Measurements from ENCODE around the gene GLYATL3. TPM values are rescaled to one million over a fixed set of nuclear protein-coding genes. Genes with fewer than 3 reads are reported as not detected.

GLYATL3 gene
- total RNA-seq, 1 donor from 2014 or later: not detected

DNA sequence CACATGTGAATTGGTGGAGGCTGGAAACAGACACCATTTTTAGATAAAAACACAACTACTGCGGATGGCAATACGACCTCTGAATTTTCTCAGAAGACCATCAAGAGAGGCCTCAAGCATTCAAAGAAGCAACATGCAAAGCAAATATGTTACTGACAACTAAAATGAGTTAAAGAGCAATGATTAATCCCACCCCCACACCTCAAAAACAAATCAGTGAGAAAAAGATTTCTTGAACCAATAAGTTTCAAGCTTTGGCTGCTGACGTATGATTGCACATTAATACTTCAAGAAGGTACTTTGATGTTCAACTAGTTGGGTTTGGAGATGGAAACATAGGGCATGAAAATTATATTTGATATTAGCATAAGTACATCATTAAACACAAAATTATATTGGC, 37.7 kb upstream of the GLYATL3 start:
- Mint-ChIP-seq H3K9me3 (ENCODE audit: unreplicated experiment) (no peaks in the 10 kb centered on the region), H3K4me1 (ENCODE audit: unreplicated experiment) (peaks cover 15% of the 10 kb centered on the region), H3K27me3 (ENCODE audit: unreplicated experiment) (peaks cover 6% of the 10 kb centered on the region), H3K36me3 (ENCODE audit: low read depth, unreplicated experiment) (no peaks in the 10 kb centered on the region), H3K27ac (ENCODE audit: unreplicated experiment) (peak overlapping the region; percentile 43), H3K4me3 (ENCODE audit: unreplicated experiment) (peak overlapping the region; percentile 97)
- DNase-seq (ENCODE audit: low spot score): no peak
- TF ChIP-seq, protein P1, sequence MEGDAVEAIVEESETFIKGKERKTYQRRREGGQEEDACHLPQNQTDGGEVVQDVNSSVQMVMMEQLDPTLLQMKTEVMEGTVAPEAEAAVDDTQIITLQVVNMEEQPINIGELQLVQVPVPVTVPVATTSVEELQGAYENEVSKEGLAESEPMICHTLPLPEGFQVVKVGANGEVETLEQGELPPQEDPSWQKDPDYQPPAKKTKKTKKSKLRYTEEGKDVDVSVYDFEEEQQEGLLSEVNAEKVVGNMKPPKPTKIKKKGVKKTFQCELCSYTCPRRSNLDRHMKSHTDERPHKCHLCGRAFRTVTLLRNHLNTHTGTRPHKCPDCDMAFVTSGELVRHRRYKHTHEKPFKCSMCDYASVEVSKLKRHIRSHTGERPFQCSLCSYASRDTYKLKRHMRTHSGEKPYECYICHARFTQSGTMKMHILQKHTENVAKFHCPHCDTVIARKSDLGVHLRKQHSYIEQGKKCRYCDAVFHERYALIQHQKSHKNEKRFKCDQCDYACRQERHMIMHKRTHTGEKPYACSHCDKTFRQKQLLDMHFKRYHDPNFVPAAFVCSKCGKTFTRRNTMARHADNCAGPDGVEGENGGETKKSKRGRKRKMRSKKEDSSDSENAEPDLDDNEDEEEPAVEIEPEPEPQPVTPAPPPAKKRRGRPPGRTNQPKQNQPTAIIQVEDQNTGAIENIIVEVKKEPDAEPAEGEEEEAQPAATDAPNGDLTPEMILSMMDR (IDR thresholded peaks at IDR 0.05; ENCODE audit: unreplicated experiment): no peak

DNA sequence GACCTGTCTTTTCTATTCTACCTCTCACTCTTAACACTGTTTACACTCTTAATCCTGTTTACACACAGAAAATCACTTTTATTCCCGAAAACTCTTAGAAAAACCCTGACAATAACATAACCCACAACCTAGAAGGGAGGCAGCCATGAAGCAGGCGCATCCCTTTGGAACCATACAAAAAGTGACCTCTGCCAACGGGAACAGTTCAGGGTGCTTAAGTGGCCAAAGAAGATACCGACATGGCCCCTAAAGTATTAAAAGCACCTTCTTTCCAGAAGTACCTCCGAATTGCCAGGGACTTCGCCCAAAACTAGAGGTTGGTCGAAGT, 37.2 kb upstream of the GLYATL3 start:
- Mint-ChIP-seq H3K4me3 (ENCODE audit: unreplicated experiment) (peak overlapping the region; percentile 97), H3K9me3 (ENCODE audit: unreplicated experiment) (no peaks in the 10 kb centered on the region), H3K27me3 (ENCODE audit: unreplicated experiment) (peaks cover 6% of the 10 kb centered on the region), H3K27ac (ENCODE audit: unreplicated experiment) (peak overlapping the region; percentile 99), H3K36me3 (ENCODE audit: low read depth, unreplicated experiment) (no peaks in the 10 kb centered on the region), H3K4me1 (ENCODE audit: unreplicated experiment) (peaks cover 15% of the 10 kb centered on the region)
- DNase-seq (ENCODE audit: low spot score): no peak
- TF ChIP-seq, protein P1 (IDR thresholded peaks at IDR 0.05; ENCODE audit: unreplicated experiment): no peak

DNA sequence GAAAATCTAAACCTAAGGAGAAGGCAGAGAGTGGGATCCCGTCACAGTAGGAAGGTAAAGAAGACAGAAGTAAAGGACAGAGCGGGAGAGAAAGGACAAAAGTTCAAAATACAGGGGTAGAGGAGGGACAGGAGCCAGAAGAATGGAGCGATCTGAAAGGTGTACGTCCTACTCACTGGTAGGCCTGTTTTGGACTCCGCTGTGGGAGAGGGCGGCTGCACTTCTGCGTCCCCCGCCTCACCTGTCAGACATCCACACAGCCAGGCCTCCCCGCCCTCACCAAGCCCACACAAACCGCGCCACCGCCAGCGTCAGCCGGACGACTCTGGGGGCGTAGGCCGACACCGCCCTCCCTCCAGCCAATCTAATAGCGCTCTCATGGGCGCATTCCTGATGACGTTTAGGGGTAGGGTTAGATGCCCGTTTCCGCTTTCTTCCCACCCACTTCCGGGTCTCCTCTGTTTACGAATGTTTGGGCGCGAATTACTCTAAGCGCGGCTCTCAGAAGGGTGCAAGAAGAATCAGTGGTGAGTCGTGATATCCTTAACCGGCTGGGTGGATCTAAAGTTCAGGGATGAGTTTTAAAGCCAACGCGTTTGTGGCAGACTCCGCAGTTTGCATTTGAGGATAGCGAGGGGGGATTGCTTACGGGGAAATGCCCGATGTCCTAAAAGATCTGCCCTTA, 36.7 kb upstream of the GLYATL3 start, which contains the start of the genes CENPQ and MMUT:
Gene CENPQ, plus strand, starts transcription at position 444 of the 685 bp plus-strand sequence. CDS start 6,807 bp downstream, outside the sequence.
Gene MMUT, minus strand, starts transcription at position 327 of the 685 bp plus-strand sequence. CDS start 3,787 bp downstream, outside the sequence.
- Mint-ChIP-seq H3K27ac (ENCODE audit: unreplicated experiment) (peak within 1 kb of the TSS; percentile 99), H3K4me3 (ENCODE audit: unreplicated experiment) (peak within 1 kb of the TSS; percentile 97), H3K4me1 (ENCODE audit: unreplicated experiment) (peaks cover 15% of the 10 kb centered on the region), H3K27me3 (ENCODE audit: unreplicated experiment) (peaks cover 6% of the 10 kb centered on the region), H3K9me3 (ENCODE audit: unreplicated experiment) (no peaks in the 10 kb centered on the region), H3K36me3 (ENCODE audit: low read depth, unreplicated experiment) (no peaks in the 10 kb centered on the region)
- TF ChIP-seq, protein P1 (IDR thresholded peaks at IDR 0.05; ENCODE audit: unreplicated experiment): no peak
- DNase-seq (ENCODE audit: low spot score): peak; percentile 92

DNA sequence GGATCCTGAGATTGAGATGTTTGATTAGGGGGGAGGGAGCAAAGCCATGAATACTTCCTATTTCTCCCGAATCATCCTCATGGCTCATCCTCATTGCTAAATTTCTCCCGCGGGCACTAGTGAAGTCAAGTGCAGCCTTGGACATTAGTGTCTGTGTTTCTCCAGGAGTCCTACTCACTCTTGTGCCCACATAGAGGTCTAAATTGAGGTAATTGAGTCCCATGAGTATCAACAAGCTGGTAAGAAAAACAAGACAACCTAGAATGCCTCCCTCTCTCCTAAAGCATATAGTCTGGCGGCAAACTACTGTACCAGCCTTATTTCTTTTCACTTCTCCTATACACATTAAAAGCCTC, 36.1 kb upstream of the GLYATL3 start:
- H3K4me1 Mint-ChIP-seq (ENCODE audit: unreplicated experiment): peaks cover 15% of the 10 kb centered on the region
- H3K36me3 Mint-ChIP-seq (ENCODE audit: low read depth, unreplicated experiment): no peaks in the 10 kb centered on the region
- peaks cover 6% of the 10 kb centered on the region for H3K27me3 Mint-ChIP-seq (ENCODE audit: unreplicated experiment)
- H3K27ac Mint-ChIP-seq (ENCODE audit: unreplicated experiment): peak overlapping the region; percentile 99
- DNase-seq (ENCODE audit: low spot score): no peak
- peak overlapping the region; percentile 97 for H3K4me3 Mint-ChIP-seq (ENCODE audit: unreplicated experiment)
- H3K9me3 Mint-ChIP-seq (ENCODE audit: unreplicated experiment): no peaks in the 10 kb centered on the region
- TF ChIP-seq, protein P1 (IDR thresholded peaks at IDR 0.05; ENCODE audit: unreplicated experiment): no peak

DNA sequence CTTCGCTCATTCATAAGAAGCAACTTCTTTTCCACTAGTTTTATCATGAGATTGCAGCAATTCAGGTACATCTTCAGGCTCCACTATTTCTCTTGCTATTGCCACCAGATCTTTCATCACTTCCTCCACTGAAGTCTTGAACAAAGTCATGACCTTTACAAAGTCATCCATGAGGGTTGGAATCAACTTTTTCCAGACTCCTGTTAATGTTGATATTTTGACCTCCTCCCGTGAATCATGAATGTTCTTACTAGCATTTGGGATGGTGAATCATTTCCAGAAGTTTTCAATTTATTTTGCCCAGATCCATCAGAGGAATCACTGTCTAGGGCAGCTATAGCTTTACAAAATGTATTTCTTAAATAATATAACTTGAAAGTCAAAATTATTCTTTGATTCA, 35.0 kb upstream of the GLYATL3 start:
- TF ChIP-seq, protein P1 (IDR thresholded peaks at IDR 0.05; ENCODE audit: unreplicated experiment): no peak
- Mint-ChIP-seq H3K36me3 (ENCODE audit: low read depth, unreplicated experiment) (no peaks in the 10 kb centered on the region), H3K27ac (ENCODE audit: unreplicated experiment) (no peak overlapping the region), H3K27me3 (ENCODE audit: unreplicated experiment) (peaks cover 6% of the 10 kb centered on the region), H3K4me1 (ENCODE audit: unreplicated experiment) (peaks cover 15% of the 10 kb centered on the region), H3K9me3 (ENCODE audit: unreplicated experiment) (no peaks in the 10 kb centered on the region), H3K4me3 (ENCODE audit: unreplicated experiment) (no peak overlapping the region)
- no peak for DNase-seq (ENCODE audit: low spot score)
